ENCODE data around the gene LGR5.

The LGR5 gene

GRCh38 chr12:71591601-71592000 lies 152.0 kb downstream of the LGR5 start:
- DNase-seq (ENCODE audit: low spot score) (no peak), FAIRE-seq (no peak)

GRCh38 chr12:71592841-71593240 lies 153.2 kb downstream of the LGR5 start:
- no peak for FAIRE-seq
- DNase-seq (ENCODE audit: low spot score) = no peak

- no peak for DNase-seq (ENCODE audit: low spot score)
- FAIRE-seq = no peak
Measured at GRCh38 chr12:71594214-71594948, 154.8 kb downstream of the LGR5 start.

GRCh38 chr12:71599210-71599609 lies 159.6 kb downstream of the LGR5 start:
- FAIRE-seq (no peak), DNase-seq (ENCODE audit: low spot score) (no peak)

GRCh38 chr12:71601546-71601945 lies 161.9 kb downstream of the LGR5 start:
- FAIRE-seq = no peak
- DNase-seq (ENCODE audit: low spot score) = no peak

GRCh38 chr12:71602761-71603577 lies 163.4 kb downstream of the LGR5 start:
- FAIRE-seq (no peak), DNase-seq (ENCODE audit: low spot score) (no peak)

- FAIRE-seq = no peak
Measured at GRCh38 chr12:71605039-71605438, 165.4 kb downstream of the LGR5 start.

GRCh38 chr12:71607494-71608330 lies 168.1 kb downstream of the LGR5 start:
- FAIRE-seq (no peak), DNase-seq (ENCODE audit: low spot score) (no peak)

More at GRCh38 chr12:71605039-71605438, 165.4 kb downstream of the LGR5 start:
- no peak for DNase-seq (ENCODE audit: low spot score)

- FAIRE-seq (no peak), DNase-seq (ENCODE audit: low spot score) (no peak)
Measured at GRCh38 chr12:71610031-71610795, 170.6 kb downstream of the LGR5 start.

GRCh38 chr12:71621938-71622337 lies 182.3 kb downstream of the LGR5 start:
- no peak for DNase-seq (ENCODE audit: low spot score)
- no peak for FAIRE-seq

GRCh38 chr12:71625476-71625875 lies 185.9 kb downstream of the LGR5 start:
- no peak for FAIRE-seq
- no peak for DNase-seq (ENCODE audit: low spot score)

- DNase-seq (ENCODE audit: low spot score) (no peak), FAIRE-seq (no peak)
Measured at GRCh38 chr12:71626098-71626497, 186.5 kb downstream of the LGR5 start.

GRCh38 chr12:71626768-71627167 lies 187.2 kb downstream of the LGR5 start:
- FAIRE-seq (no peak), DNase-seq (ENCODE audit: low spot score) (no peak)

GRCh38 chr12:71627438-71628002 lies 187.9 kb downstream of the LGR5 start:
- no peak for DNase-seq (ENCODE audit: low spot score)
- no peak for FAIRE-seq

All from urothelium cell line (cell line).